A549 (cell line): ENCODE results near the gene CDK14. TPM values are rescaled to one million over a fixed set of nuclear protein-coding genes. Genes with fewer than 3 reads are reported as not detected.

Experiments used
- ATAC-seq, 2 experiments: fragments of 200-7000 bp in 1 of 2; fragments of >200 bp in 1 of 2; cut with Nextera tagmentation in 1 of 2; cut with Tn5 transposase in 1 of 2; 3 replicates each; pipeline versions ENCODE4 v1.8.0 to v1.9.1; 2018 to 2020; ENCODE audit warnings: mild to moderate bottlenecking in 1 of 2, moderate library complexity in 1 of 2
- CTCF ChIA-PET: fragments of 300-600 bp; sonication (Branson Sonifier 250); formaldehyde crosslinking; extraction: SDS; loops from one replicate; lab custom pipeline; 2021; ENCODE audit warnings: antibody characterized with exemption, inconsistent platforms; lab: Yijun Ruan, JAX
- POLR2A ChIA-PET: fragments of 350-600 bp; formaldehyde crosslinking; extraction: SDS; loops from one replicate; lab custom pipeline; 2021; ENCODE audit warnings: antibody characterized with exemption, inconsistent platforms; lab: Yijun Ruan, JAX
- DNase-seq, 2 experiments: peaks; one replicate each; pipeline versions ENCODE4 v3.0.0 to v3.0.0-alpha.2; 2011 to 2016; ENCODE audit warnings: low read depth in 1 of 2, low spot score in 1 of 2
- FAIRE-seq: peaks from 2 replicates; lab custom pipeline; 2011; peaks lifted over from hg19 to GRCh38; lab: Jason Lieb, UNC
- H3K27ac ChIP-seq, 2 experiments: fragments of >200 bp; sonication (Bioruptor Twin); formaldehyde crosslinking; 3 replicates each; pipeline ENCODE4 v1.5.1; 2016 to 2017
- H3K4me1 ChIP-seq: fragments of >200 bp; sonication (Bioruptor Twin); formaldehyde crosslinking; 3 replicates; pipeline ENCODE4 v1.6.1; 2016
- H3K4me2 ChIP-seq: fragments of >200 bp; sonication (Bioruptor Twin); formaldehyde crosslinking; 3 replicates; pipeline ENCODE4 v1.6.1; 2016
- H3K4me3 ChIP-seq: fragments of >200 bp; sonication (Bioruptor Twin); formaldehyde crosslinking; 3 replicates; pipeline ENCODE4 v1.5.1; 2016
- H3K9me3 ChIP-seq: fragments of >200 bp; sonication (Bioruptor Twin); formaldehyde crosslinking; 3 replicates; pipeline ENCODE4 v1.6.1; 2016
- BCL3 ChIP-seq: fragments of >200 bp; sonication (Bioruptor Twin); formaldehyde crosslinking; IDR thresholded peaks from 3 replicates; pipeline ENCODE4 v1.6.1; 2016
- CBX2 ChIP-seq: fragments of 200-600 bp; sonication (generic); IDR thresholded peaks from 2 replicates; pipeline ENCODE4 v1.6.1; 2016; ENCODE audit warnings: low read depth, mild to moderate bottlenecking, borderline replicate concordance
- CHD2 ChIP-seq: fragments of 150-350 bp; IDR thresholded peaks from 2 replicates; pipeline ENCODE4 v1.6.1; 2014; ENCODE audit warnings: low read length; ENCODE audit not compliant: partially characterized antibody
- CHD4 ChIP-seq: fragments of 200-600 bp; sonication (generic); IDR thresholded peaks from 2 replicates; pipeline ENCODE4 v1.6.1; 2016; ENCODE audit warnings: antibody characterized with exemption, mild to moderate bottlenecking, borderline replicate concordance
- EHF ChIP-seq: fragments of 250-450 bp; sonication (Bioruptor Pico); IDR thresholded peaks from 2 replicates; pipeline ENCODE4 v1.5.0; 2020; ENCODE audit warnings: mild to moderate bottlenecking
- EHMT2 ChIP-seq: fragments of 200-600 bp; sonication (generic); IDR thresholded peaks from 2 replicates; pipeline ENCODE4 v1.6.1; 2016; ENCODE audit warnings: antibody characterized with exemption, low read depth, mild to moderate bottlenecking, moderate library complexity
- ESRRA ChIP-seq: fragments of 150-350 bp; IDR thresholded peaks from 2 replicates; pipeline ENCODE4 v1.6.1; 2014; ENCODE audit warnings: mild to moderate bottlenecking, low read length, borderline replicate concordance
- FOSL2 ChIP-seq, 2 experiments: fragments of 450-650 bp in 1 of 2; fragments of >200 bp in 1 of 2; sonication (Bioruptor Twin) in 1 of 2; formaldehyde crosslinking; IDR thresholded peaks; 2 replicates each; pipeline versions ENCODE4 v1.5.0 to v1.6.1; 2016 to 2020; ENCODE audit warnings: mild to moderate bottlenecking in 1 of 2, moderate library complexity in 1 of 2
- GATA3 ChIP-seq: IDR thresholded peaks from 2 replicates; pipeline ENCODE4 v1.6.1; 2012; ENCODE audit warnings: borderline replicate concordance
- HMGXB4 ChIP-seq: fragments of 250-450 bp; sonication (Bioruptor Pico); IDR thresholded peaks from 2 replicates; pipeline ENCODE4 v1.5.0; 2021; ENCODE audit warnings: mild to moderate bottlenecking, moderate library complexity, borderline replicate concordance
- HOXB13 ChIP-seq: fragments of 250-450 bp; sonication (Bioruptor Pico); IDR thresholded peaks from 2 replicates; pipeline ENCODE4 v1.5.0; 2020; ENCODE audit warnings: low read depth, mild to moderate bottlenecking, moderate library complexity
- JUNB ChIP-seq: fragments of >200 bp; sonication (Bioruptor Twin); formaldehyde crosslinking; IDR thresholded peaks from 2 replicates; pipeline ENCODE4 v1.6.1; 2016
- KDM1A ChIP-seq: fragments of 200-600 bp; sonication (generic); IDR thresholded peaks from 2 replicates; pipeline ENCODE4 v1.6.1; 2016; ENCODE audit warnings: low read depth, mild to moderate bottlenecking
- MAFK ChIP-seq: fragments of 450-650 bp; IDR thresholded peaks from 2 replicates; pipeline ENCODE4 v1.6.1; 2014; ENCODE audit not compliant: partially characterized antibody
- MYC ChIP-seq: IDR thresholded peaks from 2 replicates; pipeline ENCODE4 v1.6.1; 2012; ENCODE audit warnings: mild to moderate bottlenecking, inconsistent platforms, low read length, improper control_type of control experiment, borderline replicate concordance
- NR3C1 ChIP-seq: fragments of >200 bp; sonication (Bioruptor Twin); formaldehyde crosslinking; IDR thresholded peaks from 3 replicates; pipeline ENCODE4 v1.6.1; 2017
- PHF8 ChIP-seq: fragments of 200-600 bp; sonication (generic); IDR thresholded peaks from 2 replicates; pipeline ENCODE4 v1.6.1; 2016; ENCODE audit warnings: low read depth, mild to moderate bottlenecking, antibody characterized with exemption, moderate library complexity, borderline replicate concordance
- POLR2A ChIP-seq: IDR thresholded peaks from 2 replicates; pipeline ENCODE4 v1.6.1; 2012; ENCODE audit warnings: mild to moderate bottlenecking, low read length
- RAD21 ChIP-seq, 2 experiments: fragments of >200 bp in 1 of 2; sonication (Bioruptor Twin) in 1 of 2; formaldehyde crosslinking in 1 of 2; IDR thresholded peaks in 1 of 2; conservative IDR thresholded peaks in 1 of 2; 2 replicates in 1 of 2; 3 replicates in 1 of 2; pipeline ENCODE4 v1.6.1; 2012 to 2018; ENCODE audit warnings: inconsistent platforms in 1 of 2
- RCOR1 ChIP-seq: fragments of 150-350 bp; IDR thresholded peaks from 2 replicates; pipeline ENCODE4 v1.6.1; 2014; ENCODE audit warnings: antibody characterized with exemption, low read length, low read depth
- RNF2 ChIP-seq: fragments of 200-600 bp; sonication (generic); IDR thresholded peaks from 2 replicates; pipeline ENCODE4 v1.6.1; 2016; ENCODE audit warnings: low read depth, mild to moderate bottlenecking, antibody characterized with exemption, moderate library complexity, borderline replicate concordance
- SMC3 ChIP-seq: fragments of >200 bp; sonication (Bioruptor Twin); formaldehyde crosslinking; IDR thresholded peaks from 3 replicates; pipeline ENCODE4 v1.6.1; 2018; ENCODE audit warnings: inconsistent platforms
- TFCP2L1 ChIP-seq: fragments of 250-450 bp; sonication (Bioruptor Pico); IDR thresholded peaks from 2 replicates; pipeline ENCODE4 v1.5.0; 2021; ENCODE audit warnings: mild to moderate bottlenecking
- TP53 ChIP-seq: fragments of 250-450 bp; sonication (Bioruptor Pico); IDR thresholded peaks from 2 replicates; pipeline ENCODE4 v1.5.0; 2021; ENCODE audit warnings: mild to moderate bottlenecking, moderate library complexity
- USF2 ChIP-seq: fragments of 450-650 bp; IDR thresholded peaks from 2 replicates; pipeline ENCODE4 v1.6.1; 2014; ENCODE audit warnings: antibody characterized with exemption
- ZC3H11A ChIP-seq: fragments of 450-650 bp; IDR thresholded peaks from 2 replicates; pipeline ENCODE4 v1.6.1; 2014; ENCODE audit warnings: antibody characterized with exemption, mild to moderate bottlenecking
- ZNF302 ChIP-seq: fragments of 250-450 bp; sonication (Bioruptor Pico); IDR thresholded peaks from 2 replicates; pipeline ENCODE4 v1.9.0; 2021; ENCODE audit warnings: inconsistent platforms, mild to moderate bottlenecking, moderate library complexity
- WGBS: methylation state at CpG from one replicate; pipeline ENCODE4 v1.1.6; 2017; ENCODE audit errors: missing lambda C conversion rate; 5-methylcytosine and 5-hydroxymethylcytosine counted together
- polyA plus RNA-seq, 4 experiments: library from polyadenylated mRNA; depleted of rRNA in 3 of 4; stranded (reverse); fragments of >200 nt; fragmentation: RNase III in 1 of 4; extraction: RNeasy Plus Mini Kit Qiagen cat#74134 plus additional on column Dnase treatment in 1 of 4; gene quantifications; 2 replicates in 3 of 4; 3 replicates in 1 of 4; pipeline ENCODE4 v1.2.3, GENCODE V29; 2011 to 2017

CDK14 gene
- polyA plus RNA-seq, 2 of the 4 experiments (the other 2 are of a cell fraction): 0.21 to 0.23 TPM

GRCh38 chr7:91019686-91020385 lies 423.7 kb downstream of the CDK14 start (continued):
- TF ChIP-seq MAFK: no peak
- TF ChIP-seq FOSL2 (IDR thresholded peaks at IDR 0.05): no peak
- TF ChIP-seq FOSL2 (CRISPR knock-in tag; IDR thresholded peaks at IDR 0.05): no peak

GRCh38 chr7:91020636-91021385 lies 424.7 kb downstream of the CDK14 start:
- CTCF ChIA-PET: no interaction called here
- no peak for ATAC-seq
- no peak overlapping the region for H3K4me2 ChIP-seq

GRCh38 chr7:91021956-91022355 lies 425.8 kb downstream of the CDK14 start:
- CTCF ChIA-PET: no interaction called here

More at GRCh38 chr7:91020636-91021385, 424.7 kb downstream of the CDK14 start:
- Histone ChIP-seq H3K4me1 (no peaks in the 10 kb centered on the region), H3K9me3 (no peaks in the 10 kb centered on the region), H3K4me3 (no peak overlapping the region), H3K27ac (no peak overlapping the region)
- 5% methylated on average over 3 of the region's 3 CpGs for WGBS
- POLR2A ChIA-PET: no interaction called here
- DNase-seq: no peak
- no peak for FAIRE-seq
- TF ChIP-seq JUNB (no peak), NR3C1 (no peak), ESRRA (no peak), RAD21 (conservative IDR thresholded peaks at IDR 0.05 in 1 of 2, IDR thresholded peaks at IDR 0.05 in 1 of 2) (no peak), MAFK (no peak), ZNF302 (CRISPR knock-in tag) (no peak), RNF2 (no peak), CHD2 (no peak), POLR2A (no peak), KDM1A (no peak), EHF (no peak), HOXB13 (no peak), TFCP2L1 (CRISPR knock-in tag) (no peak)

More at GRCh38 chr7:91021956-91022355, 425.8 kb downstream of the CDK14 start:
- ATAC-seq (no peak), FAIRE-seq (no peak), DNase-seq (no peak)
- WGBS: 19% methylated on average over 1 of the region's 1 CpG
- TF ChIP-seq BCL3 (no peak), RCOR1 (no peak), GATA3 (no peak), USF2 (no peak), KDM1A (no peak), EHF (no peak), MYC (no peak), PHF8 (no peak), CHD4 (no peak), RNF2 (no peak), EHMT2 (no peak), CBX2 (no peak), NR3C1 (no peak), ZC3H11A (no peak), HMGXB4 (CRISPR knock-in tag) (no peak), TP53 (CRISPR knock-in tag) (no peak), ESRRA (no peak), FOSL2 (IDR thresholded peaks at IDR 0.05) (no peak), FOSL2 (CRISPR knock-in tag; IDR thresholded peaks at IDR 0.05) (no peak), SMC3 (no peak)
- POLR2A ChIA-PET: no interaction called here
- no peak overlapping the region for H3K27ac ChIP-seq
- no peaks in the 10 kb centered on the region for H3K9me3 ChIP-seq
- no peaks in the 10 kb centered on the region for H3K4me1 ChIP-seq
- no peak overlapping the region for H3K4me2 ChIP-seq
- H3K4me3 ChIP-seq: no peak overlapping the region
